Hepatocyte (in vitro differentiated cells): Measurements from ENCODE around the gene GJC1. TPM values are rescaled to one million over a fixed set of nuclear protein-coding genes. Genes with fewer than 3 reads are reported as not detected.

ENCODE experiments used
- DNase-seq: peaks from one replicate; pipeline ENCODE4 v3.0.0-alpha.2; 2016; ENCODE audit warnings: low spot score
- H2AFZ ChIP-seq: fragments of 200-600 bp; sonication (generic); 2 replicates; pipeline ENCODE4 v1.6.0; 2016; ENCODE audit warnings: antibody characterized with exemption, mild to moderate bottlenecking
- H3K27ac ChIP-seq: fragments of 200-600 bp; sonication (generic); 2 replicates; pipeline ENCODE4 v1.5.1; 2016; ENCODE audit warnings: mild to moderate bottlenecking
- H3K27me3 ChIP-seq: fragments of 200-600 bp; sonication (generic); 2 replicates; pipeline ENCODE4 v1.6.1; 2016
- H3K36me3 ChIP-seq: fragments of 200-600 bp; sonication (generic); replicated peaks from 2 replicates; pipeline ENCODE4 v1.5.1; 2016; ENCODE audit warnings: low read depth; ENCODE audit not compliant: insufficient read depth
- H3K4me1 ChIP-seq: fragments of 200-600 bp; sonication (generic); 2 replicates; pipeline ENCODE4 v1.5.1; 2016; ENCODE audit warnings: mild to moderate bottlenecking, moderate library complexity; ENCODE audit not compliant: insufficient read depth
- H3K4me2 ChIP-seq: fragments of 200-600 bp; sonication (generic); 2 replicates; pipeline ENCODE4 v1.6.0; 2016
- H3K4me3 ChIP-seq: fragments of 200-600 bp; sonication (generic); 2 replicates; pipeline ENCODE4 v1.5.1; 2016; ENCODE audit warnings: mild to moderate bottlenecking
- H3K79me2 ChIP-seq: fragments of 200-600 bp; sonication (generic); 2 replicates; pipeline ENCODE4 v1.6.0; 2017; ENCODE audit warnings: mild to moderate bottlenecking
- H3K9me2 ChIP-seq: fragments of 200-600 bp; sonication (generic); replicated peaks from 2 replicates; pipeline ENCODE4 v1.6.0; 2017; ENCODE audit warnings: mild to moderate bottlenecking; ENCODE audit not compliant: insufficient read depth
- H3K9me3 ChIP-seq: fragments of 200-600 bp; sonication (generic); 2 replicates; pipeline ENCODE4 v1.5.1; 2016; ENCODE audit warnings: low read depth, mild to moderate bottlenecking
- H4K20me1 ChIP-seq: fragments of 200-600 bp; sonication (generic); 2 replicates; pipeline ENCODE4 v1.6.0; 2016; ENCODE audit warnings: mild to moderate bottlenecking; ENCODE audit not compliant: insufficient read depth, poor library complexity, severe bottlenecking
- EZH2 ChIP-seq: fragments of 200-600 bp; sonication (generic); IDR thresholded peaks from 2 replicates; pipeline ENCODE4 v1.6.1; 2016; ENCODE audit warnings: antibody characterized with exemption, mild to moderate bottlenecking, borderline replicate concordance
- EZH2phosphoT487 ChIP-seq: fragments of 200-600 bp; sonication (generic); IDR thresholded peaks from one replicate; pipeline ENCODE4 v1.6.1; 2018; ENCODE audit warnings: antibody characterized with exemption, mild to moderate bottlenecking, low read depth, moderate library complexity; ENCODE audit not compliant: unreplicated experiment, severe bottlenecking
- WGBS: methylation state at CpG from one replicate; pipeline ENCODE4 v1.1.6; 2016; ENCODE audit warnings: low lambda C conversion rate; ENCODE audit errors: missing lambda C conversion rate; 5-methylcytosine and 5-hydroxymethylcytosine counted together
- polyA plus RNA-seq: library from polyadenylated mRNA; unstranded; fragments of >200 nt; fragmentation: Nextera tagmentation; extraction: Ambion mirVana; gene quantifications from 2 replicates; pipeline ENCODE4 v1.2.1, GENCODE V29; 2016
- total RNA-seq: library from RNA; depleted of rRNA; stranded (reverse); fragments of >200 nt; gene quantifications from 2 replicates; pipeline ENCODE4 v1.2.3, GENCODE V29; 2014
- TF ChIP-seq, protein P1 (sequence below): fragments of 200-600 bp; sonication (generic); IDR thresholded peaks from 2 replicates; pipeline ENCODE4 v1.5.1; 2016; ENCODE audit warnings: antibody characterized with exemption, mild to moderate bottlenecking; ENCODE audit not compliant: poor library complexity

GJC1 gene
- total and polyA plus RNA-seq, 2 experiments from 2014 or later, result 7.5 to 11.4 TPM

DNA sequence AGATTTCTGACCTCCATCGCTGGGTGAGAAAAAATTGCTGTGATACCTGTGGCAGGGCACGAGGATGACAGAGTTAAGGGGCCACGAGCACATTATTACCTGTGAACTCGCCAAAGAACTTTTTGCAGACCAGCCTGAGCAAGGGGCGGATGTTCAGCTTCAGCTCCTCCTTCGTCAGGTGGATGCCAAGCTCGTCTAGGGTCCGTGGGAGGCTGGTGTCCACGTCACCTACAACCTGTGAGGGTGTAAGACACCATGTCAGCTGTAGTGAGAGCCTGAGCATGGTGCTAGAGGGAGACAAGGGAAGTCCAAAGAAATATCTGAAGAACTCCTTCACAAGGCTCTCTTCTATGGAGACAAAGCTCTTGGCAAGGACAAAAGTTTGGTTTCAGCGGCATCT, 34.7 kb upstream of the GJC1 start:
- Histone ChIP-seq H3K4me2 (no peak overlapping the region), H3K27me3 (no peaks in the 10 kb centered on the region), H3K79me2 (no peaks in the 10 kb centered on the region), H3K4me3 (no peak overlapping the region), H2AFZ (no peak overlapping the region), H3K36me3 (no peaks in the 10 kb centered on the region), H3K9me2 (no peaks in the 10 kb centered on the region), H3K9me3 (no peaks in the 10 kb centered on the region), H3K27ac (no peak overlapping the region), H3K4me1 (no peaks in the 10 kb centered on the region), H4K20me1 (no peaks in the 10 kb centered on the region)
- 79% methylated on average over 10 of the region's 10 CpGs for WGBS
- DNase-seq, result no peak
- TF ChIP-seq, protein P1, sequence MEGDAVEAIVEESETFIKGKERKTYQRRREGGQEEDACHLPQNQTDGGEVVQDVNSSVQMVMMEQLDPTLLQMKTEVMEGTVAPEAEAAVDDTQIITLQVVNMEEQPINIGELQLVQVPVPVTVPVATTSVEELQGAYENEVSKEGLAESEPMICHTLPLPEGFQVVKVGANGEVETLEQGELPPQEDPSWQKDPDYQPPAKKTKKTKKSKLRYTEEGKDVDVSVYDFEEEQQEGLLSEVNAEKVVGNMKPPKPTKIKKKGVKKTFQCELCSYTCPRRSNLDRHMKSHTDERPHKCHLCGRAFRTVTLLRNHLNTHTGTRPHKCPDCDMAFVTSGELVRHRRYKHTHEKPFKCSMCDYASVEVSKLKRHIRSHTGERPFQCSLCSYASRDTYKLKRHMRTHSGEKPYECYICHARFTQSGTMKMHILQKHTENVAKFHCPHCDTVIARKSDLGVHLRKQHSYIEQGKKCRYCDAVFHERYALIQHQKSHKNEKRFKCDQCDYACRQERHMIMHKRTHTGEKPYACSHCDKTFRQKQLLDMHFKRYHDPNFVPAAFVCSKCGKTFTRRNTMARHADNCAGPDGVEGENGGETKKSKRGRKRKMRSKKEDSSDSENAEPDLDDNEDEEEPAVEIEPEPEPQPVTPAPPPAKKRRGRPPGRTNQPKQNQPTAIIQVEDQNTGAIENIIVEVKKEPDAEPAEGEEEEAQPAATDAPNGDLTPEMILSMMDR, result no peak
- TF ChIP-seq EZH2, result no peak
- TF ChIP-seq EZH2phosphoT487, result no peak

DNA sequence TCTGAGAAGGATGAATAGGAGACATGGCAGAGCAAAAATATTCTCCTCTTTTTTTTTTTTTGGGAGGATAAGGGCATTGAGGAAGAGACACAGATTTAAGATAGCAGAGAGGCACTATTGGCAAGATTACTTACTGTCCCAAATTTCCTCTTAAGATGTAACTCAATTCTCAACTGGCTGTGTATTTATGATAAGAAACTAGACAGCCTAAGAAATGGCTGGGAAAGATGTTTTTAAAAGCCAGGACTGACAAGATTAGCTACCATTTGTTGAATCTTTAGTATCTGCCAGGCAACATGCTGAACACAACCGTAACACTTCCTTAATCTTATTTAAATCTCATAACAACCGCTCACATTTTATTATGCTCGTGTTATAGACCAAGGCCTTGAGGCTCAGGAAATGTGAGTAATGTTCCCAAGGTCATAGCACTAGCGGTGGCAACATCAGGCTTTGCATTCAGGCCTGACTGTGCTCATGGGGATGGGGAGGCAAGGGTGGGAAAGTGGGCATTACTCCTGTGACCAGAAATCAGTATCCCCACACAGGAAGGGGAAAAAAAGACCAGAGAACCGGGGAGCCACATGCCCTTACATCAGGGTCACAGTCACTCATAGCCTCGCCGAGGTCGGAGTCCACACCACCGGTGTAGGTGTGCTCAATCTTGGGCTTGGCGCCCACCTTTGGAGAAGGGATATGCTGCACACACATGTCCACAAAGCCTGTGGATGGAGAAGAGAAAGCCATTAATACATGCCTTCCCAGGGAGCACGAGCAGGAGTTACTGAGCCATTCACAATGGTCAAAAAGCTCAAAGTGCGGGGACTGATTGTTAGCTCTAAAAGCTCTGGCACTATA, 33.2 kb upstream of the GJC1 start:
- Histone ChIP-seq H3K4me3 (no peak overlapping the region), H3K36me3 (peaks cover 6% of the 10 kb centered on the region), H3K27ac (no peak overlapping the region), H3K27me3 (no peaks in the 10 kb centered on the region), H3K79me2 (no peaks in the 10 kb centered on the region), H3K4me1 (no peaks in the 10 kb centered on the region), H3K9me2 (no peaks in the 10 kb centered on the region), H2AFZ (no peak overlapping the region), H3K4me2 (no peak overlapping the region), H4K20me1 (no peaks in the 10 kb centered on the region), H3K9me3 (no peaks in the 10 kb centered on the region)
- TF ChIP-seq, protein P1, result no peak
- no peak for TF ChIP-seq EZH2phosphoT487
- no peak for TF ChIP-seq EZH2
- WGBS, result 94% methylated on average over 10 of the region's 12 CpGs
- no peak for DNase-seq

DNA sequence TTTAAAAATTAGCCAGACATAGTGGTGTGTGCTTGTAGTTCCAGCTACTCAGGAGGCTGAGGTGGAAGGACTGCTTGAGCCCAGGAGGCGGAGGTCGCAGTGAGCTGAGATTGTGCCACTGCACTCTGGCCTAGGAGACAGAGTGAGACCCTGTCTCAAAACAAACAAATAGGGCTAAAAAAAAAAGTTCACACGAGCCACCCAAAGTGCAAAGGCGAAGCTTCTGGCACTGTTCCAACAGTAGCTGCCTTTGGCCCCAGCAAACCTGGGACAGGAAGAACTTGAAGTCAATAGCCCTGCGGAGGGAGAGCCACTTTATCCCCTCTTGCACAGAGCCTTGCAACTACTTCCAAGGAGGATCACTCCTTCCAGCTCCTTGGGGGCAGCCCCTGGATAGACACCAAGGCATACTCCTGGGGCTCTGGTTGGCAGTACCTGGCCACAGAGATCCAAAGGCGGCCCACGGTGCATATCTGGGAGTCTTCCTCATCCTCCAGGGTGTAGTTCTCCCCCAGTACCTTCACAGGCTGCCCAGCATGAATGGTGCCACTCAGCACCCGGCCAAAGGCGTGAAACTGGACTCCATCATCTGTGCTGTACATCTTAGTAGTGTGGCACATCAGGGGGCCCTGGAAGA, 32.3 kb upstream of the GJC1 start:
- WGBS, result 93% methylated on average over 9 of the region's 9 CpGs
- H3K4me3 ChIP-seq, result no peak overlapping the region
- H3K79me2 ChIP-seq, result no peaks in the 10 kb centered on the region

More for the DNA sequence above, 32.3 kb upstream of the GJC1 start:
- TF ChIP-seq EZH2phosphoT487 (no peak), EZH2 (no peak)
- TF ChIP-seq, protein P1, result no peak
- H2AFZ ChIP-seq, result no peak overlapping the region
- no peak for DNase-seq
- H3K4me1 ChIP-seq, result no peaks in the 10 kb centered on the region
- no peaks in the 10 kb centered on the region for H4K20me1 ChIP-seq
- peaks cover 6% of the 10 kb centered on the region for H3K36me3 ChIP-seq
- H3K27ac ChIP-seq, result no peak overlapping the region
- H3K9me3 ChIP-seq, result no peaks in the 10 kb centered on the region
- no peaks in the 10 kb centered on the region for H3K9me2 ChIP-seq
- no peak overlapping the region for H3K4me2 ChIP-seq
- no peaks in the 10 kb centered on the region for H3K27me3 ChIP-seq
